ENCODE measurements around the gene KCNQ1.

- TF ChIP-seq, protein P1, sequence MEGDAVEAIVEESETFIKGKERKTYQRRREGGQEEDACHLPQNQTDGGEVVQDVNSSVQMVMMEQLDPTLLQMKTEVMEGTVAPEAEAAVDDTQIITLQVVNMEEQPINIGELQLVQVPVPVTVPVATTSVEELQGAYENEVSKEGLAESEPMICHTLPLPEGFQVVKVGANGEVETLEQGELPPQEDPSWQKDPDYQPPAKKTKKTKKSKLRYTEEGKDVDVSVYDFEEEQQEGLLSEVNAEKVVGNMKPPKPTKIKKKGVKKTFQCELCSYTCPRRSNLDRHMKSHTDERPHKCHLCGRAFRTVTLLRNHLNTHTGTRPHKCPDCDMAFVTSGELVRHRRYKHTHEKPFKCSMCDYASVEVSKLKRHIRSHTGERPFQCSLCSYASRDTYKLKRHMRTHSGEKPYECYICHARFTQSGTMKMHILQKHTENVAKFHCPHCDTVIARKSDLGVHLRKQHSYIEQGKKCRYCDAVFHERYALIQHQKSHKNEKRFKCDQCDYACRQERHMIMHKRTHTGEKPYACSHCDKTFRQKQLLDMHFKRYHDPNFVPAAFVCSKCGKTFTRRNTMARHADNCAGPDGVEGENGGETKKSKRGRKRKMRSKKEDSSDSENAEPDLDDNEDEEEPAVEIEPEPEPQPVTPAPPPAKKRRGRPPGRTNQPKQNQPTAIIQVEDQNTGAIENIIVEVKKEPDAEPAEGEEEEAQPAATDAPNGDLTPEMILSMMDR (IDR thresholded peaks at IDR 0.05): no peak
- TF ChIP-seq POLR2A (IDR thresholded peaks at IDR 0.05): no peak
Observed at GRCh38 chr11:2441171-2441570, 3.6 kb upstream of the KCNQ1 start.

Data from lower leg skin (tissue), 3 donors.